ENCODE data around the gene EWSR1.

EWSR1 gene

GRCh38 chr22:29253561-29254285, 14.3 kb upstream of the EWSR1 start:
- DNase-seq (ENCODE audit: low read depth) = no peak
- no peak for TF ChIP-seq CTCF (IDR thresholded peaks at IDR 0.05; ENCODE audit: low read length, missing control alignments)
- no peak overlapping the region for H3K4me3 ChIP-seq (replicated peaks; ENCODE audit: low read depth, low read length)

GRCh38 chr22:29254286-29254660, 13.8 kb upstream of the EWSR1 start:
- H3K4me3 ChIP-seq (replicated peaks; ENCODE audit: low read depth, low read length) = no peak overlapping the region
- DNase-seq (ENCODE audit: low read depth) = no peak
- no peak for TF ChIP-seq CTCF (IDR thresholded peaks at IDR 0.05; ENCODE audit: low read length, missing control alignments)

GRCh38 chr22:29255064-29255621, 12.9 kb upstream of the EWSR1 start:
- no peak overlapping the region for H3K4me3 ChIP-seq (replicated peaks; ENCODE audit: low read depth, low read length)
- TF ChIP-seq CTCF (IDR thresholded peaks at IDR 0.05; ENCODE audit: low read length, missing control alignments) = no peak
- DNase-seq (ENCODE audit: low read depth) = no peak

- no peak for TF ChIP-seq CTCF (IDR thresholded peaks at IDR 0.05; ENCODE audit: low read length, missing control alignments)
- no peak for DNase-seq (ENCODE audit: low read depth)
- no peak overlapping the region for H3K4me3 ChIP-seq (replicated peaks; ENCODE audit: low read depth, low read length)
These were observed 11.3 kb upstream of the EWSR1 start for GRCh38 chr22:29256606-29257325.

- TF ChIP-seq CTCF (IDR thresholded peaks at IDR 0.05; ENCODE audit: low read length, missing control alignments) = no peak
- DNase-seq (ENCODE audit: low read depth) = no peak
- H3K4me3 ChIP-seq (replicated peaks; ENCODE audit: low read depth, low read length) = no peak overlapping the region
These were observed 10.3 kb upstream of the EWSR1 start for GRCh38 chr22:29257751-29258181.

GRCh38 chr22:29258407-29259252, 9.4 kb upstream of the EWSR1 start:
- no peak for TF ChIP-seq CTCF (IDR thresholded peaks at IDR 0.05; ENCODE audit: low read length, missing control alignments)

More at GRCh38 chr22:29258407-29259252, 9.4 kb upstream of the EWSR1 start:
- no peak overlapping the region for H3K4me3 ChIP-seq (replicated peaks; ENCODE audit: low read depth, low read length)
- no peak for DNase-seq (ENCODE audit: low read depth)
